SK-N-SH treated with all-trans-retinoic acid at 6 μM for 48 hours (cell line): ENCODE measurements around the gene BEX1.

Experiments
- CREB5 ChIP-seq: fragments of 250-450 bp; sonication (Bioruptor Pico); IDR thresholded peaks from 2 replicates; pipeline ENCODE4 v1.5.1; 2020; ENCODE audit warnings: low read depth, mild to moderate bottlenecking, moderate library complexity
- GLIS3 ChIP-seq: fragments of 250-450 bp; sonication (Bioruptor Pico); IDR thresholded peaks from 2 replicates; pipeline ENCODE4 v1.5.0; 2020; ENCODE audit warnings: mild to moderate bottlenecking, moderate library complexity
- TCF4 ChIP-seq: fragments of 250-450 bp; sonication (Bioruptor Pico); IDR thresholded peaks from 2 replicates; pipeline ENCODE4 v1.8.0; 2021; ENCODE audit warnings: mild to moderate bottlenecking, moderate library complexity, borderline replicate concordance
- ZFP3 ChIP-seq: fragments of 250-450 bp; sonication (Bioruptor Pico); IDR thresholded peaks from 2 replicates; pipeline ENCODE4 v1.5.0; 2020; ENCODE audit warnings: mild to moderate bottlenecking, moderate library complexity
- ZNF8 ChIP-seq: fragments of 450-650 bp; formaldehyde crosslinking; IDR thresholded peaks from 2 replicates; pipeline ENCODE4 v1.5.0; 2020; ENCODE audit warnings: mild to moderate bottlenecking, moderate library complexity
- TF ChIP-seq, protein P1 (sequence below): fragments of 250-450 bp; sonication (Bioruptor Pico); IDR thresholded peaks from 2 replicates; pipeline ENCODE4 v1.8.0; 2020; ENCODE audit warnings: mild to moderate bottlenecking, moderate library complexity, borderline replicate concordance

- TF ChIP-seq ZFP3 (CRISPR knock-in tag), result no peak
- TF ChIP-seq GLIS3 (CRISPR knock-in tag), result no peak
- TF ChIP-seq, protein P1, sequence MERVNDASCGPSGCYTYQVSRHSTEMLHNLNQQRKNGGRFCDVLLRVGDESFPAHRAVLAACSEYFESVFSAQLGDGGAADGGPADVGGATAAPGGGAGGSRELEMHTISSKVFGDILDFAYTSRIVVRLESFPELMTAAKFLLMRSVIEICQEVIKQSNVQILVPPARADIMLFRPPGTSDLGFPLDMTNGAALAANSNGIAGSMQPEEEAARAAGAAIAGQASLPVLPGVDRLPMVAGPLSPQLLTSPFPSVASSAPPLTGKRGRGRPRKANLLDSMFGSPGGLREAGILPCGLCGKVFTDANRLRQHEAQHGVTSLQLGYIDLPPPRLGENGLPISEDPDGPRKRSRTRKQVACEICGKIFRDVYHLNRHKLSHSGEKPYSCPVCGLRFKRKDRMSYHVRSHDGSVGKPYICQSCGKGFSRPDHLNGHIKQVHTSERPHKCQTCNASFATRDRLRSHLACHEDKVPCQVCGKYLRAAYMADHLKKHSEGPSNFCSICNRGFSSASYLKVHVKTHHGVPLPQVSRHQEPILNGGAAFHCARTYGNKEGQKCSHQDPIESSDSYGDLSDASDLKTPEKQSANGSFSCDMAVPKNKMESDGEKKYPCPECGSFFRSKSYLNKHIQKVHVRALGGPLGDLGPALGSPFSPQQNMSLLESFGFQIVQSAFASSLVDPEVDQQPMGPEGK (CRISPR knock-in tag), result no peak
- TF ChIP-seq ZNF8 (CRISPR knock-in tag), result no peak
- TF ChIP-seq CREB5, result no peak
- no peak for TF ChIP-seq TCF4 (CRISPR knock-in tag)
These were observed 46.4 kb downstream of the BEX1 start for GRCh38 chrX:103017542-103017941.
